ENCODE data around the gene BMF. TPM values are rescaled to one million over a fixed set of nuclear protein-coding genes. Genes with fewer than 3 reads are reported as not detected.

Gene BMF
- total and polyA plus RNA-seq, 3 donors from 2014 or later, result 4.9 to 7.7 (median 6.9) TPM

DNA sequence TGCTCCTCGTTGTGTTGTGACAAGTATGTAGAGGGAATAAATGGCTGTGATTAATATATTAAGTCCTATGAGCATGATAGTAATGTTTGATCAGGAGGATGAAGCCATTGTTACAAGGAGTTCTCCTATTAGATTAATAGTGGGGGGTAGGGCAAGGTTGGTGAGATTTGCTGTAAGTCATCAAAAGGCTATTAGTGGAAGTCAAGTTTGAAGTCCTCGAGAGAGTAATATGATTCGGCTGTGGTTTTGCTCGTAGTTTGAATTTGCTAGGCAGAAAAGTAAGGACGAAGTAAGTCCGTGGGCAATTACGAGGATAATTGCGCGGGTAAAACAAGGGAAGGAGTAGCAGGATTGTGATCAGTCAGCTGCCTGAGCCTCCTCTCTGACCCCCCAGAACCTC is 26.2 kb upstream of the BMF start:
- 85 to 86% methylated on average over 9 of the region's 9 CpGs for WGBS, 2 donors
- no peaks in the 10 kb centered on the region for H3K9me3 ChIP-seq
- no peak for DNase-seq
- no peak overlapping the region for H3K4me3 ChIP-seq
- H3K27ac ChIP-seq, result no peak overlapping the region
- intact Hi-C loops (cut with DNase I; ENCODE audit: low total_unique reads), result no loop called here
- no peaks in the 10 kb centered on the region for H3K36me3 ChIP-seq (ENCODE audit: low read depth, missing control alignments)
- no peaks in the 10 kb centered on the region for H3K4me1 ChIP-seq
- H3K27me3 ChIP-seq, result no peaks in the 10 kb centered on the region
- TF ChIP-seq CTCF (IDR thresholded peaks at IDR 0.05), result no peak

- H3K36me3 ChIP-seq (ENCODE audit: low read depth, missing control alignments), result no peaks in the 10 kb centered on the region
- no peak overlapping the region for H3K4me3 ChIP-seq
- WGBS, 2 donors, result 77 to 86% methylated on average over 13 of the region's 13 CpGs
- no peak overlapping the region for H3K27ac ChIP-seq
- no peak for TF ChIP-seq CTCF (IDR thresholded peaks at IDR 0.05)
- no peaks in the 10 kb centered on the region for H3K4me1 ChIP-seq
- no peaks in the 10 kb centered on the region for H3K9me3 ChIP-seq
- intact Hi-C loops (cut with DNase I; ENCODE audit: low total_unique reads), result no loop called here
- no peak for DNase-seq
- H3K27me3 ChIP-seq, result no peaks in the 10 kb centered on the region
These were observed 24.9 kb upstream of the BMF start for GRCh38 chr15:40133544-40133943.

GRCh38 chr15:40130799-40131502 is 22.3 kb upstream of the BMF start:
- 70 to 72% methylated on average over 19 of the region's 19 CpGs for WGBS, 2 donors
- no peaks in the 10 kb centered on the region for H3K36me3 ChIP-seq (ENCODE audit: low read depth, missing control alignments)
- no peak for TF ChIP-seq CTCF (IDR thresholded peaks at IDR 0.05)
- TF ChIP-seq POLR2A (IDR thresholded peaks at IDR 0.05), result no peak
- intact Hi-C loops (cut with DNase I; ENCODE audit: low total_unique reads), result no loop called here
- no peak overlapping the region for H3K27ac ChIP-seq
- H3K4me1 ChIP-seq, result no peaks in the 10 kb centered on the region
- H3K27me3 ChIP-seq, result no peaks in the 10 kb centered on the region
- H3K4me3 ChIP-seq, result no peak overlapping the region
- no peaks in the 10 kb centered on the region for H3K9me3 ChIP-seq
- no peak for DNase-seq

GRCh38 chr15:40130118-40130517 is 21.4 kb upstream of the BMF start:
- H3K4me1 ChIP-seq, result no peaks in the 10 kb centered on the region
- no peaks in the 10 kb centered on the region for H3K36me3 ChIP-seq (ENCODE audit: low read depth, missing control alignments)

More at GRCh38 chr15:40130118-40130517, 21.4 kb upstream of the BMF start:
- Histone ChIP-seq H3K9me3 (no peaks in the 10 kb centered on the region), H3K27me3 (no peaks in the 10 kb centered on the region), H3K4me3 (no peak overlapping the region), H3K27ac (no peak overlapping the region)
- 63 to 71% methylated on average over 4 to 5 of the region's 5 CpGs for WGBS, 2 donors
- TF ChIP-seq CTCF (IDR thresholded peaks at IDR 0.05), result no peak
- no peak for TF ChIP-seq POLR2A (IDR thresholded peaks at IDR 0.05)
- intact Hi-C loops (cut with DNase I; ENCODE audit: low total_unique reads), result no loop called here
- DNase-seq, result no peak

Data from testis (tissue), 3 donors.